Coronary artery (tissue), 2 donors: ENCODE data around the gene STK38L.

Experiments
- DNase-seq: peaks from one replicate; pipeline ENCODE4 v3.0.0-alpha.2; 2017; ENCODE audit warnings: low spot score
- H3K27ac ChIP-seq, 2 donors: fragments of 200-600 bp; sonication (generic); one replicate each; pipeline ENCODE4 v1.5.1; 2016 to 2019
- H3K4me3 ChIP-seq: fragments of 200-600 bp; sonication (generic); 2 replicates; pipeline ENCODE4 v1.5.1; 2016; ENCODE audit warnings: mild to moderate bottlenecking, moderate library complexity
- CTCF ChIP-seq: fragments of 200-600 bp; sonication (generic); IDR thresholded peaks from one replicate; pipeline ENCODE4 v1.5.1; 2019; ENCODE audit warnings: antibody characterized with exemption

Gene STK38L

DNA sequence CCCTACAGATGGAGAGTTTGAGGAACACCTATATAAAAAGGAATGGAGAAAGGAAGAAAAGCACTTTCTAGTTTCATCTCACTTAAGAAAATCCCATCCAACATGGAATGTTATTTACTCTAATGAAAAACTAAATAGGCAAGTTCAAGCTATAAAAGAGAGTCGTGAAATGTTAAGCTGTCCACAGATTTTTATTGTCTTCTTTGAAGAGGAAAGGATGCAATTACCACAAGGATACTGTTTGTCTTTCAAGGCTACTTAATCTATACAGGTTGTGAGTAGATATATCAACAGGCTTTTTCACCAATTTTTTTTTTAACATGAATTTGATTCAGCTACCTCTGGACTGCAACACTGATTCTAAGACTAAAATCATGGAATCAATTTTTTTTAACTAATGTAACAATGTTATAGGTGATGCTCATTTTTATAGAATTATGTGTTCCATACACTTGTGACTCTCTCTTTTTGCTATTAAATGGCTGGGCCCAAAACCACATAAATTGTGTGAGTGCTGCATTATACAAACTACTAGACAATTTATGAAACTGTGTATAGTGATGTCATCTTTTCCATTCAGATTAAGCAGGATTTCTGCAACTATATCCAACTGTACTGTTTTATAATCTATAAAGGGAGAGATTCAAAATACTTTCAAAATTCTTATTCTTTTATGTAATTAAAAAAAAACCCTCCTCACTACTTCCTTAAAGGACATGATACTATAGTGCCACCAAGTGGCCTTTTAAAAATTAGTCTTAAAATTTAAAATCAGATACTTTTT lies 61.8 kb downstream of the STK38L start:
- no peak for DNase-seq
- Histone ChIP-seq H3K27ac (peak overlapping the region; percentile 20 to 52), H3K4me3 (no peak overlapping the region)
- peak; percentile 43 for TF ChIP-seq CTCF

DNA sequence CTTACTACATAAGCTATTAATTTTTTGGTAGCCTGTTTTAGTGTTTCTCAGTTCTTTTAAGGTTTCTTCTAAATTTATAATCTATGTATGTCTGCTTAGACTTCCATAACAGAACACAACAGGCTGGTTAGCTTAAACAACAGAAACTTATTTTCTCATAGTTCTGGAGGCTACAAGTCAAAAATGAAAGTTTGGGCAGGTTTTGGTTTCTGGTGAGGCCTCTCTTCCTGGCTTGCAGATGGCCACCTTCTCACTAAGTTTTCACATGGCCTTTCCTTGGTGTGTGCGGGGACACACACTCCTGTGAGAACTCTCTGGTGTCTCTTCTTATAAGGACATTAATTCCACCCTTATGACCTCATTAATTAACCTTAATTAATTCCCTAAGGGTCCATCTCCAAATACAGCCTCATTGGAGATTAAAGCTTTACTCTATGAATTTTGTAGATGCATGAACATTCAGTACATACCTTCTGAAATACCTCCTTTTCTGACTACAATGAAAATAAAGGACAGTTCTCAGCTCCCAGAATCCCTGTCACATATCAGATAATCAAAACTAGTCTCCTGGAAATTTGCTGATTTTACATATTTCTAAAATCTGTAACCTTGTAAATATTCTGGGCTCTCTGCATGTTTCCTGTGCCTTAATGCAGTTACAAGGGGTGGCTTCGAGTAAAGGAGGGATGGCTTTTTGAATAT lies 65.4 kb downstream of the STK38L start:
- no peak overlapping the region for H3K4me3 ChIP-seq
- H3K27ac ChIP-seq, result no peak overlapping the region
- TF ChIP-seq CTCF, result no peak
- DNase-seq, result no peak

DNA sequence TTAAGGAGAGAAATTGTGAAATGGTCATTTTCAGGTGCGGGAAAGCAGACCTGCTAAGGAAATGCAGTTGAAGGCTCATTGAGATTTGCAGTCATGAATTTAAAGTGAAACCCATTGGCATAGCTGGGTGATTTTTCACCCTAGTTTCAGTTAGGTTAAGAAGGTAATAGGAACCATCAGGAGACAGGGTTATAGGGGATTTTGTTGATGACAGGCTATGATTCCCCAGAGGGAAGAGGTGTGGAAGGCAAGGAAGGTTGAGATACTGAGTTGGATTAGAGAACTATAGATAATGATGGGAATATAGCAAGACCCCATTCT lies 65.9 kb downstream of the STK38L start:
- TF ChIP-seq CTCF, result no peak
- H3K4me3 ChIP-seq, result no peak overlapping the region
- no peak for DNase-seq
- no peak overlapping the region for H3K27ac ChIP-seq

GRCh38 chr12:27316947-27317346 lies 72.9 kb downstream of the STK38L start:
- Histone ChIP-seq H3K4me3 (no peak overlapping the region), H3K27ac (no peak overlapping the region)
- no peak for TF ChIP-seq CTCF
- DNase-seq, result no peak

- no peak for TF ChIP-seq CTCF
- H3K27ac ChIP-seq, result no peak overlapping the region
- DNase-seq, result no peak
- no peak overlapping the region for H3K4me3 ChIP-seq
Measured at GRCh38 chr12:27319409-27319808, 75.3 kb downstream of the STK38L start.

DNA sequence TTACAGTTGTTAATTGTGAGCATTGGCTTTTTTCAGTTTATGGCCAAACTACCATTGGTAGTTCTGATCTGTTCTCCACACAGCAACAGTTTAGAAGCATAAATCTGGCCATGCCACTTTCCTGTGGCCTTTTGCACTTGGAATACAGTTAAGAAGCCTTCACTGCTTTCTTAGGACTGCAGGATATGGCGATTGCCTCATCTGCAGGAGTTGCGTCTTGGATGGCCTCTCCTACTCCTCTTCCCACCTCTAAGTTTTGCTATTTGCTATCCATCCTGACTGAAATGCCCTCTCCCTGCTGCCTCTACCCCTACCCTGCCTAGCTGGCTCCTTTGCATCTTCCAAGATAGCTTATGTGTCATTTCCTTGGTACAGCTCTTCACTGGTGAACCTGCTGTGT lies 75.8 kb downstream of the STK38L start:
- no peak for DNase-seq
- H3K4me3 ChIP-seq, result no peak overlapping the region
- no peak overlapping the region for H3K27ac ChIP-seq
- no peak for TF ChIP-seq CTCF

- Histone ChIP-seq H3K4me3 (no peak overlapping the region), H3K27ac (no peak overlapping the region)
- no peak for TF ChIP-seq CTCF
- no peak for DNase-seq
Measured at GRCh38 chr12:27324530-27324929, 80.4 kb downstream of the STK38L start.
